Activated T-helper 1 cell treated with anti-CD3 and anti-CD28 coated beads, Interleukin-2, amount 50 U/mL, for 16 hours (primary cell): ENCODE results near the gene PDE6H.

Source experiments
- DNase-seq, 2 donors: peaks; one replicate each; pipeline ENCODE4 v3.0.0-alpha.2; 2020; ENCODE audit warnings: low read depth in 1 of 2, low spot score in 1 of 2

The PDE6H gene

GRCh38 chr12:14950982-14951746 lies 21.7 kb upstream of the PDE6H start:
- DNase-seq, result no peak

- DNase-seq, result no peak
These were observed 21.0 kb upstream of the PDE6H start for GRCh38 chr12:14951851-14952250.

- no peak for DNase-seq
These were observed 20.4 kb upstream of the PDE6H start for GRCh38 chr12:14952299-14952921.

- no peak for DNase-seq
These were observed 19.1 kb upstream of the PDE6H start for GRCh38 chr12:14953752-14954151.

GRCh38 chr12:14954269-14954668 lies 18.6 kb upstream of the PDE6H start:
- DNase-seq, result no peak

- DNase-seq, result no peak
These were observed 16.6 kb upstream of the PDE6H start for GRCh38 chr12:14956024-14956891.

GRCh38 chr12:14956905-14957304 lies 15.9 kb upstream of the PDE6H start:
- DNase-seq, result no peak

- DNase-seq, result no peak
These were observed 15.2 kb upstream of the PDE6H start for GRCh38 chr12:14957551-14958168.

GRCh38 chr12:14958361-14959125 lies 14.3 kb upstream of the PDE6H start:
- DNase-seq, result no peak

- DNase-seq, result no peak
These were observed 13.8 kb upstream of the PDE6H start for GRCh38 chr12:14959126-14959440.

GRCh38 chr12:14959463-14959862 lies 13.4 kb upstream of the PDE6H start:
- DNase-seq, result no peak

GRCh38 chr12:14959916-14960496 lies 12.8 kb upstream of the PDE6H start:
- no peak for DNase-seq

- peak in 1 of 2 donors; percentile 34 for DNase-seq
These were observed 12.0 kb upstream of the PDE6H start for GRCh38 chr12:14960548-14961465.

- DNase-seq, result peak in 1 of 2 donors; percentile 60
These were observed 11.2 kb upstream of the PDE6H start, which contains the start of gene ARHGDIB for GRCh38 chr12:14961466-14962152. ARHGDIB (minus strand) TSS chr12:14961601; CDS start chr12:14950712, 10,889 bp downstream.

GRCh38 chr12:14962153-14962539 lies 10.7 kb upstream of the PDE6H start:
- no peak for DNase-seq

GRCh38 chr12:14962797-14963196 lies 10.0 kb upstream of the PDE6H start:
- no peak for DNase-seq

- DNase-seq, result no peak
These were observed 9.3 kb upstream of the PDE6H start for GRCh38 chr12:14963520-14963919.

- no peak for DNase-seq
These were observed 8.4 kb upstream of the PDE6H start for GRCh38 chr12:14964406-14964805.

GRCh38 chr12:14965221-14965620 lies 7.6 kb upstream of the PDE6H start:
- no peak for DNase-seq
